Measurements from ENCODE around the gene IFT80. TPM values are rescaled to one million over a fixed set of nuclear protein-coding genes. Genes with fewer than 3 reads are reported as not detected.
A peak's percentile ranks its signal among the peaks of the same experiment; 100 is the strongest.

Gene IFT80
- polyA plus RNA-seq, 1 experiment, result 43.5 TPM

GRCh38 chr3:160401291-160402095 is 2.5 kb upstream of the IFT80 start:
- POLR2A ChIA-PET, result interaction anchor here (0.6 to 0.9 kb wide), 2 partner anchors 48 to 395 kb away, joined by 3 to 5 read pairs; partner anchors contain the start of gene TRIM59
- Histone ChIP-seq H3K9me3 (ENCODE audit: control insufficient read depth, insufficient read depth, low read length) (no peaks in the 10 kb centered on the region), H3K27me3 (ENCODE audit: control insufficient read depth, insufficient read depth, low read length) (no peaks in the 10 kb centered on the region), H3K4me3 (ENCODE audit: low read depth, low read length) (peak overlapping the region; percentile 98), H3K27ac (ENCODE audit: low read depth, low read length) (peak overlapping the region; percentile 73)
- DNase-seq (ENCODE audit: low read depth, low spot score), result peak; percentile 55
- CTCF ChIA-PET, result interaction anchor here (0.7 to 2.3 kb wide), 3 partner anchors 12 to 238 kb away, joined by 3 to 20 read pairs (median 6); no protein-coding TSS in a partner anchor
- no peak for TF ChIP-seq CTCF (IDR thresholded peaks at IDR 0.05; ENCODE audit: low read depth, low read length)

GRCh38 chr3:160400702-160401150 is 1.7 kb upstream of the IFT80 start:
- Histone ChIP-seq H3K27me3 (ENCODE audit: control insufficient read depth, insufficient read depth, low read length) (no peaks in the 10 kb centered on the region), H3K27ac (ENCODE audit: low read depth, low read length) (peak overlapping the region; percentile 86), H3K9me3 (ENCODE audit: control insufficient read depth, insufficient read depth, low read length) (no peaks in the 10 kb centered on the region), H3K4me3 (ENCODE audit: low read depth, low read length) (peak overlapping the region; percentile 98)
- ChIA-PET CTCF (no interaction called here), POLR2A (no interaction called here)
- TF ChIP-seq CTCF (IDR thresholded peaks at IDR 0.05; ENCODE audit: low read depth, low read length), result no peak
- DNase-seq (ENCODE audit: low read depth, low spot score), result no peak

GRCh38 chr3:160400030-160400701 is 1.1 kb upstream of the IFT80 start:
- H3K27me3 ChIP-seq (ENCODE audit: control insufficient read depth, insufficient read depth, low read length), result no peaks in the 10 kb centered on the region
- ChIA-PET CTCF (interaction anchor here (1.4 kb wide), 1 partner anchor 13 kb away, joined by 4 read pairs; no protein-coding TSS in a partner anchor), POLR2A (interaction anchor here (1.5 to 1.7 kb wide), 2 partner anchors 27 to 49 kb away, joined by 3 to 5 read pairs; partner anchors contain the start of gene TRIM59)
- H3K9me3 ChIP-seq (ENCODE audit: control insufficient read depth, insufficient read depth, low read length), result no peaks in the 10 kb centered on the region
- peak overlapping the region; percentile 98 for H3K4me3 ChIP-seq (ENCODE audit: low read depth, low read length)
- no peak for DNase-seq (ENCODE audit: low read depth, low spot score)
- H3K27ac ChIP-seq (ENCODE audit: low read depth, low read length), result peak overlapping the region; percentile 86
- no peak for TF ChIP-seq CTCF (IDR thresholded peaks at IDR 0.05; ENCODE audit: low read depth, low read length)

- ChIA-PET CTCF (interaction anchor here (1.4 kb wide), 1 partner anchor 15 kb away, joined by 4 read pairs; no protein-coding TSS in a partner anchor), POLR2A (interaction anchor here (0.6 to 1.7 kb wide), 3 partner anchors 26 to 178 kb away, joined by 3 to 5 read pairs (median 3); partner anchors contain the start of gene TRIM59)
- TF ChIP-seq CTCF (IDR thresholded peaks at IDR 0.05; ENCODE audit: low read depth, low read length), result no peak
- Histone ChIP-seq H3K4me3 (ENCODE audit: low read depth, low read length) (peak overlapping the region; percentile 98), H3K9me3 (ENCODE audit: control insufficient read depth, insufficient read depth, low read length) (no peaks in the 10 kb centered on the region), H3K27me3 (ENCODE audit: control insufficient read depth, insufficient read depth, low read length) (no peaks in the 10 kb centered on the region), H3K27ac (ENCODE audit: low read depth, low read length) (no peak overlapping the region)
- DNase-seq (ENCODE audit: low read depth, low spot score), result no peak
Observed at GRCh38 chr3:160398820-160399124, 253 bp downstream of the IFT80 start.

Measured in AG04450 (cell line).